Suprapubic skin (tissue), 4 donors: Measurements from ENCODE around the gene OSBPL2. TPM values are rescaled to one million over a fixed set of nuclear protein-coding genes. Genes with fewer than 3 reads are reported as not detected.
A peak's percentile ranks its signal among the peaks of the same experiment; 100 is the strongest.

Experiments
- DNase-seq, 2 donors: peaks; one replicate each; pipeline ENCODE4 v3.0.0-alpha.2; 2019; ENCODE audit warnings: low spot score in 2 of 2
- H3K27ac ChIP-seq: fragments of 200-600 bp; sonication (generic); one replicate; pipeline ENCODE4 v1.5.1; 2019
- H3K27me3 ChIP-seq: fragments of 200-600 bp; sonication (generic); one replicate; pipeline ENCODE4 v1.5.1; 2019
- H3K36me3 ChIP-seq: fragments of 200-600 bp; sonication (generic); one replicate; pipeline ENCODE4 v1.5.1; 2019
- H3K4me1 ChIP-seq: fragments of 200-600 bp; sonication (generic); one replicate; pipeline ENCODE4 v1.5.1; 2019
- H3K4me3 ChIP-seq: fragments of 200-600 bp; sonication (generic); one replicate; pipeline ENCODE4 v1.5.1; 2019; ENCODE audit warnings: mild to moderate bottlenecking
- H3K9me3 ChIP-seq: fragments of 200-600 bp; sonication (generic); one replicate; pipeline ENCODE4 v1.5.1; 2019
- EP300 ChIP-seq: sonication (generic); formaldehyde crosslinking; IDR thresholded peaks from one replicate; pipeline ENCODE4 v1.6.1; 2017; ENCODE audit warnings: antibody characterized with exemption
- POLR2A ChIP-seq, 2 donors: fragments of 450-650 bp; IDR thresholded peaks; one replicate each; pipeline ENCODE4 v1.6.1; 2017; ENCODE audit warnings: antibody characterized with exemption in 2 of 2, mild to moderate bottlenecking in 2 of 2, moderate library complexity in 2 of 2
- POLR2AphosphoS5 ChIP-seq, 3 donors: sonication (generic); formaldehyde crosslinking; IDR thresholded peaks; one replicate each; pipeline ENCODE4 v1.6.1; 2017; ENCODE audit warnings: antibody characterized with exemption in 3 of 3
- WGBS: methylation state at CpG from one replicate; pipeline ENCODE4 v1.1.5; 2018; 5-methylcytosine and 5-hydroxymethylcytosine counted together
- total RNA-seq, 4 donors: library from RNA; depleted of rRNA; stranded (reverse); fragments of >200 nt; gene quantifications; one replicate each; pipeline ENCODE4 v1.1.0, GENCODE V29; 2016
- TF ChIP-seq, protein P1 (sequence below), 2 donors: fragments of 200-600 bp in 1 of 2; fragments of 450-650 bp in 1 of 2; sonication (generic) in 1 of 2; IDR thresholded peaks; one replicate each; pipeline ENCODE4 v1.5.1; 2016 to 2019; ENCODE audit warnings: antibody characterized with exemption in 2 of 2, mild to moderate bottlenecking in 1 of 2, moderate library complexity in 1 of 2

Gene OSBPL2
- total RNA-seq, 4 donors from 2014 or later = 78.1 to 132 (median 84.0) TPM

DNA sequence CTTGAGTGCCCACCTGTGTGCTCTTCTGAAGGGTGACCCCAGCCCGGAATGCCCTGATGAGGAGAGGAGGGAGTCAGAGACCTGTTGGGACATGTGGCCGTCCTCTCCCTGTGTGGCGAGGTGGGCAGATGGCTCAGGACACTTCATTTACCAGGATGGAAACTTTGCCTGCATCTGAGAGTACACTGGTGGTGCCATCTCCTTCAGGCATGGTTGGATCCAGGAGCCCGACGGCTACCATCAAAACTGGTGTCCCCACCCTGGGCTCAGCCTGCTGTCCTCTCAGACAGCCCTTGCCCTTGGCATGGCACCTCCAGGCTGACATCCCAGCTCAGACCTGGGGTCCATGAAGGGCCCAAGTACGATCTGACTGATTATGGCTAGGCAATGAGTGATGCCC lies 7.0 kb upstream of the OSBPL2 start:
- no peak overlapping the region for H3K27ac ChIP-seq
- no peak for DNase-seq
- TF ChIP-seq, protein P1, sequence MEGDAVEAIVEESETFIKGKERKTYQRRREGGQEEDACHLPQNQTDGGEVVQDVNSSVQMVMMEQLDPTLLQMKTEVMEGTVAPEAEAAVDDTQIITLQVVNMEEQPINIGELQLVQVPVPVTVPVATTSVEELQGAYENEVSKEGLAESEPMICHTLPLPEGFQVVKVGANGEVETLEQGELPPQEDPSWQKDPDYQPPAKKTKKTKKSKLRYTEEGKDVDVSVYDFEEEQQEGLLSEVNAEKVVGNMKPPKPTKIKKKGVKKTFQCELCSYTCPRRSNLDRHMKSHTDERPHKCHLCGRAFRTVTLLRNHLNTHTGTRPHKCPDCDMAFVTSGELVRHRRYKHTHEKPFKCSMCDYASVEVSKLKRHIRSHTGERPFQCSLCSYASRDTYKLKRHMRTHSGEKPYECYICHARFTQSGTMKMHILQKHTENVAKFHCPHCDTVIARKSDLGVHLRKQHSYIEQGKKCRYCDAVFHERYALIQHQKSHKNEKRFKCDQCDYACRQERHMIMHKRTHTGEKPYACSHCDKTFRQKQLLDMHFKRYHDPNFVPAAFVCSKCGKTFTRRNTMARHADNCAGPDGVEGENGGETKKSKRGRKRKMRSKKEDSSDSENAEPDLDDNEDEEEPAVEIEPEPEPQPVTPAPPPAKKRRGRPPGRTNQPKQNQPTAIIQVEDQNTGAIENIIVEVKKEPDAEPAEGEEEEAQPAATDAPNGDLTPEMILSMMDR (IDR thresholded peaks at IDR 0.05) = no peak
- TF ChIP-seq POLR2A (IDR thresholded peaks at IDR 0.05) (no peak), POLR2AphosphoS5 (IDR thresholded peaks at IDR 0.05) (no peak), EP300 (no peak)
- no peaks in the 10 kb centered on the region for H3K9me3 ChIP-seq
- peaks cover 23% of the 10 kb centered on the region for H3K27me3 ChIP-seq
- H3K4me1 ChIP-seq = peaks cover 48% of the 10 kb centered on the region
- H3K36me3 ChIP-seq = no peaks in the 10 kb centered on the region
- H3K4me3 ChIP-seq = no peak overlapping the region
- WGBS = 71% methylated on average over 3 of the region's 6 CpGs

DNA sequence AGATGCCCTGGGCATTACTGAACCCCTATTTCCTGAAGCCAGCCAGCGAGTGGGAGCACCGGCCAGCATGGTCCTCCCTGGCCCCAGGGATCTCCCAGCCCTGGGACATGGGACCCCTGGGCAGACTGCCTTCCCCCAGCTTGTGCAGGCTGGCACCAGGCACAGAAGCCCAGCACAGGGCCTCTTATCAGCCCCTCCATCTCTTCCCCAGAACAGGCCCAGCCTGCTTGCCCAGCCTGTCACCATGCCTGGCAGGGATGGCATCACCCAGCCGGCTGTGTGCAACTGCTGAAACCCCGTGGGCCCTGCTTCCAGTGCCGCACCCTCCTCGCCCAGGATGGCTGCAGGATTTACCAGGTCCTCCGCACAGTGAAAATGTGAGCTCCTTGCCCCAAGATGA lies 6.1 kb upstream of the OSBPL2 start:
- H3K4me3 ChIP-seq = no peak overlapping the region
- peak overlapping the region; percentile 80 for H3K27ac ChIP-seq
- H3K36me3 ChIP-seq = no peaks in the 10 kb centered on the region
- H3K4me1 ChIP-seq = peaks cover 45% of the 10 kb centered on the region
- WGBS = no CpG with 5 or more reads among the region's 7 CpGs
- peaks cover 14% of the 10 kb centered on the region for H3K27me3 ChIP-seq
- DNase-seq = no peak
- H3K9me3 ChIP-seq = no peaks in the 10 kb centered on the region
- TF ChIP-seq, protein P1 (IDR thresholded peaks at IDR 0.05) = no peak
- TF ChIP-seq EP300 = no peak
- no peak for TF ChIP-seq POLR2A (IDR thresholded peaks at IDR 0.05)
- TF ChIP-seq POLR2AphosphoS5 (IDR thresholded peaks at IDR 0.05) = peak in 1 of 3 donors; percentile 82

DNA sequence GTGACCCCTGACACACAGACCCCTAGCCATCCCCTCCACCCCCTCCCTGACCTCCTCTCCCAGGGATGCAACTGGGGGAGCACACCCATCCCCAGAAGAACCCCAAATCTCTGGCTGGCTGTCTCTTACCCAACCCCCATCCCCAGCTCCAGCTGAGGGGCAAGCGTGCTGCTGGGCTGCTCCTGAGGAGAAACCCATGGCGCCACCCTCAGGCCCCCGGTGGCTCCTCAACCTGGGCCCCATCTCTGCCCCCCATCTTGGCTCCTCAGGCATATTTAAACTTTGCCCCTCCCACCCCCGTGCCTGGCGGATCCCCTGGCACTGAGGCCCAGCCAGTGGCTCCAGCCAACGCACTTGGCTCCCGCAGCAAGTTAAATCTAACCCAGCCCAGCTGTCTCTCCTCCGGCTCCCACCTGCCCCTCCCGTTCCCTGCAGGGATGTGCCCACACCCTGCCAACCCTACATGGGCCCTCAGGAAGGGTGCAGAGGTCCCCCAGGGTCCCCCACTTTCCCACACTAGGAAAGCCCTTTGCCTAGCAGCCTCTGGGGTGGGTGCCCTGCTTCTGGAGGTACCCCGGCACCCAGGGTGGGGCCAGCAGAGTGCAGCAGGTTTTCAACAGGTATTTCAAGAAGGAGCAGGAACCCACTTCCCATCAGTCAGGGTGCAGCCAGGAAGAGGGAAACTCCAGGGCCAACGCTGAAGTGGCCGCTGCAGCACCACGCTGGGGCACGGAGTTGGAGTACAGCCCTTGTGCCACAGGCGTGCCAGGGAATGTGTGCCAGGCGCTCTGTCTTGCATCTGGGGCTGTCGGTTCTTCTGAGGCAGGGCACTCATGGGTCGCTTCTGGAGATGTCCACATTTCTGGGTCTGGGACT lies 5.3 kb upstream of the OSBPL2 start:
- no peak for DNase-seq
- TF ChIP-seq POLR2AphosphoS5 (IDR thresholded peaks at IDR 0.05) (no peak), POLR2A (IDR thresholded peaks at IDR 0.05) (no peak), EP300 (no peak)
- TF ChIP-seq, protein P1 (IDR thresholded peaks at IDR 0.05) = no peak
- Histone ChIP-seq H3K4me3 (no peak overlapping the region), H3K27ac (peak overlapping the region; percentile 80), H3K9me3 (no peaks in the 10 kb centered on the region), H3K27me3 (peaks cover 10% of the 10 kb centered on the region), H3K36me3 (no peaks in the 10 kb centered on the region), H3K4me1 (peaks cover 49% of the 10 kb centered on the region)
- WGBS = 51% methylated on average over 15 of the region's 18 CpGs

DNA sequence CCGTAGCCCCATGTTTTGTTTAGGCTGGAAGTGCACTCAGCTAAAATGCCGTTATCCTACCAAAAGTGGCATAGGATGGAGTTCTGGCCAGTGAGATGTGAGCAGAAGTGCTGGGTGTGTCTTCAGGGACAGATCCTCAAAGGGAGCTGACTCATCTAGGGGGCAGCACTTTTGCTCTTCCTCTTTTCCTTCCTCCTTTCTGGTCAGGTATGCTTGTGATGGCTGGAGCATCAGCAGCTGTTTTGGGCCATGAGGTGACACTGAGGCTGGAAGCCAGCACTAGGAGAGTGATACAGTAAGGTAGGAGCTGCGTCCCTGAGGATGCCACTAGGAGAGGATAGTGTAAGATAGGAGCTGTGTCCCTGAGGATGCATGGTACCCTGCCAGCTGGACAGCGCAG lies 4.6 kb upstream of the OSBPL2 start:
- Histone ChIP-seq H3K4me1 (peaks cover 44% of the 10 kb centered on the region), H3K27ac (peak overlapping the region; percentile 80), H3K4me3 (no peak overlapping the region), H3K36me3 (no peaks in the 10 kb centered on the region), H3K27me3 (peaks cover 5% of the 10 kb centered on the region), H3K9me3 (no peaks in the 10 kb centered on the region)
- no peak for DNase-seq
- WGBS = 71% methylated on average over 3 of the region's 4 CpGs
- TF ChIP-seq EP300 = no peak
- TF ChIP-seq POLR2AphosphoS5 (IDR thresholded peaks at IDR 0.05) = no peak
- no peak for TF ChIP-seq POLR2A (IDR thresholded peaks at IDR 0.05)

DNA sequence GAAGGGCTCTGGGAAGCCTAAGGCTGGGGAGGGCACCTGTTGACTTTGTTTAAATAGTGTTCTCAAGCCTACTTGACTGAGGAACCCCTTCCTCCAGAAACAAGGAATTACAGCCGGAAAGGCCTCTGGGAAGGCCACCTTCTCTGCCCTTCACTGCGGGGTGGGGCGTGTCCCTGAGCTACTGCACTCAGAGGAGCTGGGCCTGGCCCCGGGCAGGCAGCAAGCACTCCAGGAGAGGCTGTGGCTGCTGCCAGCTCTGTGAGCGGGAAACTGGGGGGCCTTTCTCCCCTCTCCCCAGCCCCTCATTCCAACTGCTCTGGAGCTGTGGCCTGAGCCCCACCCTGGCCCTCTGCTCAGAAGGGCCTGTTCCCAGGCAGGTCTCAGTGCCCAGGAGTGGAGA lies 4.0 kb upstream of the OSBPL2 start:
- no peak for DNase-seq
- Histone ChIP-seq H3K4me1 (peaks cover 48% of the 10 kb centered on the region), H3K9me3 (no peaks in the 10 kb centered on the region), H3K27ac (no peak overlapping the region), H3K4me3 (no peak overlapping the region), H3K36me3 (no peaks in the 10 kb centered on the region), H3K27me3 (peaks cover 5% of the 10 kb centered on the region)
- WGBS = 52% methylated on average over 5 of the region's 5 CpGs
- TF ChIP-seq POLR2A (IDR thresholded peaks at IDR 0.05) (no peak), EP300 (no peak), POLR2AphosphoS5 (IDR thresholded peaks at IDR 0.05) (no peak)
- TF ChIP-seq, protein P1 (IDR thresholded peaks at IDR 0.05) = no peak
